HG02852 (cell line): ENCODE results near the gene CTSE.
A peak's percentile ranks its signal among the peaks of the same experiment; 100 is the strongest.

Experiments
- ATAC-seq: cut with Tn5 transposase; IDR thresholded peaks from one replicate; pipeline ENCODE4 v1.9.1; 2021; ENCODE audit warnings: mild to moderate bottlenecking, moderate library complexity; ENCODE audit not compliant: unreplicated experiment

Gene CTSE

GRCh38 chr1:206050655-206051235 lies 27.1 kb upstream of the CTSE start:
- peak; percentile 81 for ATAC-seq

GRCh38 chr1:206049919-206050600 lies 26.4 kb upstream of the CTSE start:
- no peak for ATAC-seq

GRCh38 chr1:206049293-206049692 lies 25.6 kb upstream of the CTSE start:
- ATAC-seq, result peak; percentile 41

GRCh38 chr1:206048582-206048981 lies 24.9 kb upstream of the CTSE start:
- no peak for ATAC-seq

GRCh38 chr1:206047271-206047670 lies 23.6 kb upstream of the CTSE start:
- no peak for ATAC-seq

- no peak for ATAC-seq
These were observed 17.9 kb upstream of the CTSE start for GRCh38 chr1:206041640-206042039.

GRCh38 chr1:206040328-206040727 lies 16.6 kb upstream of the CTSE start:
- ATAC-seq, result no peak

GRCh38 chr1:206039046-206039973 lies 15.6 kb upstream of the CTSE start:
- ATAC-seq, result no peak

- no peak for ATAC-seq
These were observed 13.9 kb upstream of the CTSE start for GRCh38 chr1:206037581-206037980.

- ATAC-seq, result no peak
These were observed 13.2 kb upstream of the CTSE start for GRCh38 chr1:206036663-206037455.

- no peak for ATAC-seq
These were observed 11.3 kb upstream of the CTSE start for GRCh38 chr1:206035027-206035426.

GRCh38 chr1:206032380-206033140 lies 8.9 kb upstream of the CTSE start:
- ATAC-seq, result no peak

GRCh38 chr1:206030714-206031113 lies 7.0 kb upstream of the CTSE start:
- ATAC-seq, result peak; percentile 78

- ATAC-seq, result no peak
These were observed 6.5 kb upstream of the CTSE start for GRCh38 chr1:206030191-206030590.

GRCh38 chr1:206029484-206029883 lies 5.8 kb upstream of the CTSE start:
- ATAC-seq, result no peak

GRCh38 chr1:206025283-206025820 lies 1.7 kb upstream of the CTSE start:
- no peak for ATAC-seq

- no peak for ATAC-seq
These were observed 929 bp downstream of the CTSE start for GRCh38 chr1:206022766-206023165.

GRCh38 chr1:206021626-206022365 lies 1.9 kb downstream of the CTSE start:
- no peak for ATAC-seq

- ATAC-seq, result no peak
These were observed 2.6 kb downstream of the CTSE start for GRCh38 chr1:206021008-206021625.
